Activated gamma-delta T cell treated with anti-CD3 and anti-CD28 coated beads, Interleukin-2, amount 50 U/mL, for 16 hours (primary cell): ENCODE results near the gene DAP3.
"Not testable (repeated sequence)": the region's sequence is repeated elsewhere in the genome, so short reads cannot be mapped to it uniquely, and the experiment has no call there.

Experiments used
- DNase-seq: peaks from one replicate; pipeline ENCODE4 v3.0.0-alpha.2; 2020; ENCODE audit warnings: low read depth

DAP3 gene

GRCh38 chr1:155687705-155688323 is 1.1 kb upstream of the DAP3 start:
- not testable (repeated sequence) for DNase-seq

- peak; percentile 85 for DNase-seq
Measured at GRCh38 chr1:155688324-155689080, 389 bp upstream of the DAP3 start, which contains the start of gene YY1AP1. YY1AP1 (minus strand) TSS chr1:155688774; CDS start chr1:155680436, 8,338 bp downstream.

- no peak for DNase-seq
Measured at GRCh38 chr1:155691992-155692528, 3.2 kb downstream of the DAP3 start.

- no peak for DNase-seq
Measured at GRCh38 chr1:155694167-155694566, 5.3 kb downstream of the DAP3 start.

GRCh38 chr1:155695072-155695471 is 6.2 kb downstream of the DAP3 start:
- DNase-seq: no peak

GRCh38 chr1:155695608-155696007 is 6.7 kb downstream of the DAP3 start:
- DNase-seq: no peak

- no peak for DNase-seq
Measured at GRCh38 chr1:155696524-155696923, 7.6 kb downstream of the DAP3 start.

GRCh38 chr1:155697046-155697445 is 8.2 kb downstream of the DAP3 start:
- DNase-seq: no peak

GRCh38 chr1:155697616-155698015 is 8.7 kb downstream of the DAP3 start:
- not testable (repeated sequence) for DNase-seq

GRCh38 chr1:155698382-155699038 is 9.6 kb downstream of the DAP3 start:
- no peak for DNase-seq

- DNase-seq: not testable (repeated sequence)
Measured at GRCh38 chr1:155699062-155699461, 10.2 kb downstream of the DAP3 start.

GRCh38 chr1:155701675-155702074 is 12.8 kb downstream of the DAP3 start:
- DNase-seq: not testable (repeated sequence)

GRCh38 chr1:155703216-155703615 is 14.3 kb downstream of the DAP3 start:
- no peak for DNase-seq

- DNase-seq: not testable (repeated sequence)
Measured at GRCh38 chr1:155704414-155704813, 15.5 kb downstream of the DAP3 start.

- no peak for DNase-seq
Measured at GRCh38 chr1:155706139-155706538, 17.2 kb downstream of the DAP3 start.

- no peak for DNase-seq
Measured at GRCh38 chr1:155709391-155709790, 20.5 kb downstream of the DAP3 start.

GRCh38 chr1:155711457-155711856 is 22.6 kb downstream of the DAP3 start:
- DNase-seq: not testable (repeated sequence)

GRCh38 chr1:155712636-155713035 is 23.7 kb downstream of the DAP3 start:
- DNase-seq: not testable (repeated sequence)

- DNase-seq: no peak
Measured at GRCh38 chr1:155713075-155713474, 24.2 kb downstream of the DAP3 start.

- DNase-seq: not testable (repeated sequence)
Measured at GRCh38 chr1:155715056-155715455, 26.2 kb downstream of the DAP3 start.

- no peak for DNase-seq
Measured at GRCh38 chr1:155715777-155716176, 26.9 kb downstream of the DAP3 start.

GRCh38 chr1:155717041-155717440 is 28.1 kb downstream of the DAP3 start:
- DNase-seq: no peak
